Fibroblast of villous mesenchyme (primary cell): ENCODE measurements around the gene GAS2L1. TPM values are rescaled to one million over a fixed set of nuclear protein-coding genes. Genes with fewer than 3 reads are reported as not detected.

ENCODE experiments used
- DNase-seq: peaks from one replicate; pipeline ENCODE4 v3.0.0-alpha.2; 2010; ENCODE audit warnings: low read depth
- H3K4me3 ChIP-seq: 2 replicates; pipeline ENCODE4 v1.5.1; 2011; ENCODE audit warnings: low read depth, mild to moderate bottlenecking, low read length
- CTCF ChIP-seq: IDR thresholded peaks from 2 replicates; pipeline ENCODE4 v1.5.1; 2012; ENCODE audit warnings: low read depth, mild to moderate bottlenecking, low read length; ENCODE audit not compliant: insufficient read depth
- total RNA-seq: library from RNA; depleted of rRNA; stranded (reverse); fragments of >200 nt; gene quantifications from 2 replicates; pipeline ENCODE4 v1.2.3, GENCODE V29; 2012

GAS2L1 gene
- total RNA-seq, 1 donor: 16.4 TPM

DNA sequence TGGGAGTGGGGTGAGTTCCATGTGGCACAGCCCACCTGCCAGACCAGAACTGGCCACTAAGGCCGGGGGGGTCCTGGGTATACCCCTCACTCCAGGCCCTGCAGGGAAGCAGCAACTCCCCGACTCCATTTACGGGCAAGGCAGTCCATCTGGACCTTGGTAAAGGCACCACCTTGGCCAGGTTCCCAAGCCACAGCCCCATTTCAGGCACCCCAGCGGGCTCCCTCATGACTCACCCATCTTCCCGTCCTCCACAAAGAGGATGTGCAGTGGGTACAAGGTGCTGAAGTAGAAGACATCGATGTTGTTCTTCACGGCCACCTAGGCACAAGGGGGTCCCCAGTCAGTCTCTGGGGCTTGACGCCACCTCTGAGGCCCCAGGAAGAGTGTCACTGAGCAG lies 24.8 kb downstream of the GAS2L1 start:
- no peak overlapping the region for H3K4me3 ChIP-seq
- DNase-seq: no peak
- TF ChIP-seq CTCF: no peak

DNA sequence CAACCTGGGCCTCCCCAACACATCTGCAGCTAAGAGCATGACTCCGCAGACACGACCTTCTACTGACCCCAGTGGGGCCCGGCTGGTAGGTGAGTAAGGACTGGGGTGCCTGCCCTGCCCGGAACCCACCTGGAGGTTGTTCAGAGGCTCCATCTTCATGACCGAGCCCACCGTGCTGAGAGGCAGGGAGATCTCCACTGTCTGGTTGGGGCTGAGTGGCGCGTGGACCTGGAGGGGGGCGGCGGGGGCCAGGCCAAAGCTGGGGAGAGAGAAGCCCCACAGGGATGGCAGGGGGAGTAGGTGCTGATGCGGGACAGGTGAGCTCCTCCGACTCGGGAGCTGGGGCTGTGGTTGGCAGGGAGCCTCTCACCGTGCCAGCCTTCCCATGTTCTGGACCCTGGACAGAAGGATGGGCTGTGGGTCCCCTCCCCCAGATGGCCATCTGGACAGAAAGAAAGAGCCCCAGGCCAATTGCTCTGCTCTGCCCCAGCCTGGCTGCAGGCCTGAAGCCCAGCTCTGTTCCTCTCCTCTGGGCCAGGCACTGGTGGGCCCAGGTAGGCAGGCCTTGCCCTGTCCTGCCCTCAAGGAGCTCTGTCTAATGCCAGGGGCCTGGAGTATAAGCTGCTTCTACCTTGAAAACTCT lies 25.3 kb downstream of the GAS2L1 start:
- H3K4me3 ChIP-seq: no peak overlapping the region
- no peak for TF ChIP-seq CTCF
- DNase-seq: no peak

DNA sequence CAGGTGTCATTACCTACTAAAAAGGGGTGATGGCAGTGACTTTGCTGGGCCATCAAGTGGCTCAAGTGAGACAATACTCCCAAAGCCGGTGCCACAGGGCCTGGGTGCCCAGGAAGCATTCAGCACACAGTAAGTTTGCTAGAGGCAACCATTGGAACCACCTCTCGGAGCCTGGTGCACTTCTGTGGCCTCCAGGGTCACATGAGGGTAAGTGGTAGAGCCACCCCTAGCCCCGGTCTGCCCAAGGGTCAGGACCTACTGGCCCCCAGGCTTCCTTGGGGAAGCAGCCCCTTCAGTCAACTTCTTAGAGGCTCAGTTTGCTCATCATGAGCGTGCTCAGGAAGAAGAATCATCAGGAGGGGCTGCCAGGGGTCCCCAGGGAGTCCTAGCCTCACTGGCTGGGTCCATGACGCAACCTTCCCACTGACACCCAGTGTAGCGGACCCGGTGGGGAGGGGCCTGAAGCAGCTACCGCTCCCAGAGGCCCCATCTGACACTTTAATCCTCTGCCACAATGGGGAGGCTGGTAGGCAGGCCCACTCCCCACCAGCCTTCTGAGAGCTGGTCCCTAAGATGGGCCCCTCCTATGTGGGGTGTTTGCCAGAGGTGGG lies 26.5 kb downstream of the GAS2L1 start:
- H3K4me3 ChIP-seq: no peak overlapping the region
- no peak for TF ChIP-seq CTCF
- DNase-seq: no peak

DNA sequence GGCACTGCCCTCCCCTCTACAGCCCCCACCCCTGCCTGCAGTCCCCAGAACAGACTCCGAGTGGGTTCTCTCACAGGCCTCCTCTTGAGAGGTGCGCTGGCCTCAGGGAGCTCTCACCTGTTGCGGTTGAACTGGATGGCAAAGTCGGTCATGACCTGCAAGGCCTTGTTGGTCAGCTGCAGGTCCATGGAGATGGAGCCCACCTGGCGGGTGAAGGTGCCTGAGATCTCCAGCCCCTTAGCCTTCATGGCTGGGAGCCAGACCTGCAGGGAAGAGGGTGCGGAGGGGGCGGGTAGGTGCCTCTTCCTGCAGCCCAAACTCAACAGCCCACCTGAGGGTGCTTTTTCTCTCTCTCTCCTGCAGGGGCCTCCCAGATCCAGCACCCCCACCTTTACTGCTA lies 27.7 kb downstream of the GAS2L1 start:
- H3K4me3 ChIP-seq: no peak overlapping the region
- no peak for DNase-seq
- no peak for TF ChIP-seq CTCF

GRCh38 chr22:29334696-29335344 lies 28.4 kb downstream of the GAS2L1 start:
- no peak for TF ChIP-seq CTCF
- DNase-seq: no peak
- no peak overlapping the region for H3K4me3 ChIP-seq

DNA sequence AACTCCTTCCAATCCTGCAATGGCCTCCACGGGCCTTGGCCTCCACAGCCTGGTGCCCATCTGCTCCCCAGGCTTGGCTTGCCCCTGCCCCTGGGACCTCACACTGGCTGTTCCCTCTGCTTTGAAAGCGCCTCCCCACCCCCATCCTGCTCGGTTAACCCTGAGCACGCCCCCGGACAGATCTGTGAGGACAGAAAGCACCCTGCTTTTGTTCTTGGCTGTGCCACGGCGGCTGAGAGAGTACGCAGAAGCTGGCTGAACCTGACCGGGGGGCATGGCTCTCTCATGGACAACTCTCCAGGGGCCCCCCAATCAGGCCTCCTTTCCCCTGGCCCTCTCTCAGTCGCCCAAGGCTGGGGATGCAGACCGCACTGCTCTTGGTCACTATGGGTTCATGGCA lies 29.2 kb downstream of the GAS2L1 start:
- DNase-seq: no peak
- TF ChIP-seq CTCF: no peak
- no peak overlapping the region for H3K4me3 ChIP-seq
